ENCODE results near the gene TLCD3B.

TLCD3B gene

GRCh38 chr16:30064729-30065101 is 33.6 kb upstream of the TLCD3B start:
- no peak for DNase-seq (ENCODE audit: extremely low spot score)
- ChIA-PET CTCF (interaction anchor here (2.7 to 3.3 kb wide), 2 partner anchors 10 to 28 kb away, joined by 20 to 25 read pairs; partner anchors contain the start of gene TBX6), POLR2A (interaction anchor here (0.9 to 7.3 kb wide), 13 partner anchors 10 to 365 kb away, joined by 3 to 155 read pairs (median 6); partner anchors contain the start of genes CORO1A, DCTPP1, PPP4C and TBX6)

GRCh38 chr16:30063893-30064728 is 33.0 kb upstream of the TLCD3B start:
- peak; percentile 61 for DNase-seq (ENCODE audit: extremely low spot score)
- ChIA-PET POLR2A (interaction anchor here (0.7 to 7.3 kb wide), 10 partner anchors 8 to 119 kb away, joined by 3 to 155 read pairs (median 5); partner anchors contain the start of genes CORO1A, PPP4C, TBX6 and YPEL3), CTCF (interaction anchor here (0.7 to 2.7 kb wide), 3 partner anchors 9 to 10 kb away, joined by 3 to 20 read pairs (median 8); no protein-coding TSS in a partner anchor)
- TF ChIP-seq SP1 (IDR thresholded peaks at IDR 0.05) = no peak
- TF ChIP-seq NFRKB (IDR thresholded peaks at IDR 0.05) = no peak
- 0 out of 2 replicates have a peak, but pooled peaks have one; percentile 16 for TF ChIP-seq HDGF (IDR thresholded peaks at IDR 0.05; ENCODE audit: borderline replicate concordance)
- no peak for TF ChIP-seq LEF1 (IDR thresholded peaks at IDR 0.05; ENCODE audit: borderline replicate concordance)
- peak; percentile 85 for TF ChIP-seq PKNOX1 (IDR thresholded peaks at IDR 0.05)
- no peak for TF ChIP-seq FOXM1 (IDR thresholded peaks at IDR 0.05; ENCODE audit: borderline replicate concordance)
- TF ChIP-seq SUZ12 (IDR thresholded peaks at IDR 0.05) = no peak
- TF ChIP-seq ARNT (IDR thresholded peaks at IDR 0.05) = no peak
- TF ChIP-seq FOXK2 (IDR thresholded peaks at IDR 0.05) = no peak
- TF ChIP-seq FOXA1 (IDR thresholded peaks at IDR 0.05) = no peak
- no peak for TF ChIP-seq BHLHE40 (IDR thresholded peaks at IDR 0.05; ENCODE audit: borderline replicate concordance)
- TF ChIP-seq L3MBTL2 (conservative IDR thresholded peaks at IDR 0.05) = peak; percentile 60

More at GRCh38 chr16:30064729-30065101, 33.6 kb upstream of the TLCD3B start:
- TF ChIP-seq SP1 (IDR thresholded peaks at IDR 0.05) = no peak
- no peak for TF ChIP-seq HDGF (IDR thresholded peaks at IDR 0.05; ENCODE audit: borderline replicate concordance)
- TF ChIP-seq L3MBTL2 (conservative IDR thresholded peaks at IDR 0.05) = no peak
- TF ChIP-seq SUZ12 (IDR thresholded peaks at IDR 0.05) = no peak
- no peak for TF ChIP-seq ARNT (IDR thresholded peaks at IDR 0.05)
- TF ChIP-seq ELF4 (IDR thresholded peaks at IDR 0.05) = no peak
- TF ChIP-seq FOXA1 (IDR thresholded peaks at IDR 0.05) = no peak
- no peak for TF ChIP-seq LEF1 (IDR thresholded peaks at IDR 0.05; ENCODE audit: borderline replicate concordance)
- no peak for TF ChIP-seq PKNOX1 (IDR thresholded peaks at IDR 0.05)

- CTCF ChIA-PET = interaction anchor here (0.7 to 1.2 kb wide), 2 partner anchors 8 to 9 kb away, joined by 3 to 8 read pairs; no protein-coding TSS in a partner anchor
- POLR2A ChIA-PET = interaction anchor here (0.7 to 7.3 kb wide), 6 partner anchors 8 to 30 kb away, joined by 3 to 155 read pairs (median 4); partner anchors contain the start of genes TBX6 and YPEL3
- peak; percentile 30; the same call in 1 of the 2 replicates for TF ChIP-seq LEF1 (IDR thresholded peaks at IDR 0.05; ENCODE audit: borderline replicate concordance)
- TF ChIP-seq L3MBTL2 (conservative IDR thresholded peaks at IDR 0.05) = no peak
- DNase-seq (ENCODE audit: extremely low spot score) = no peak
Observed at GRCh38 chr16:30063278-30063892, 32.3 kb upstream of the TLCD3B start.

GRCh38 chr16:30060836-30061554 is 29.9 kb upstream of the TLCD3B start:
- CTCF ChIA-PET = interaction anchor here (0.6 to 1.3 kb wide), 3 partner anchors 21 to 31 kb away, joined by 3 to 6 read pairs (median 3); partner anchors contain the start of gene TBX6
- POLR2A ChIA-PET = interaction anchor here (1.1 to 7.3 kb wide), 6 partner anchors 7 to 32 kb away, joined by 4 to 155 read pairs (median 6); partner anchors contain the start of genes PPP4C, TBX6 and YPEL3
- DNase-seq (ENCODE audit: extremely low spot score) = no peak
- TF ChIP-seq HDGF (IDR thresholded peaks at IDR 0.05; ENCODE audit: borderline replicate concordance) = no peak
- no peak for TF ChIP-seq FOXM1 (IDR thresholded peaks at IDR 0.05; ENCODE audit: borderline replicate concordance)
- no peak for TF ChIP-seq SUZ12 (IDR thresholded peaks at IDR 0.05)
- no peak for TF ChIP-seq ELF4 (IDR thresholded peaks at IDR 0.05)

- ChIA-PET CTCF (no interaction called here), POLR2A (interaction anchor here (1.1 to 7.3 kb wide), 5 partner anchors 10 to 33 kb away, joined by 3 to 155 read pairs (median 4); partner anchors contain the start of genes PPP4C, TBX6 and YPEL3)
- TF ChIP-seq ZNF384 (IDR thresholded peaks at IDR 0.05) (no peak), HDGF (IDR thresholded peaks at IDR 0.05; ENCODE audit: borderline replicate concordance) (no peak), L3MBTL2 (conservative IDR thresholded peaks at IDR 0.05) (no peak), FOXK2 (IDR thresholded peaks at IDR 0.05) (no peak), FOXA1 (IDR thresholded peaks at IDR 0.05) (no peak), BHLHE40 (IDR thresholded peaks at IDR 0.05; ENCODE audit: borderline replicate concordance) (no peak), SUZ12 (IDR thresholded peaks at IDR 0.05) (no peak), FOXM1 (IDR thresholded peaks at IDR 0.05; ENCODE audit: borderline replicate concordance) (no peak), SP1 (IDR thresholded peaks at IDR 0.05) (no peak), CTBP1 (IDR thresholded peaks at IDR 0.05; ENCODE audit: borderline replicate concordance) (no peak)
- DNase-seq (ENCODE audit: extremely low spot score) = no peak
Observed at GRCh38 chr16:30060346-30060745, 29.3 kb upstream of the TLCD3B start.

Data from HEK293T (cell line).